Prostate gland (tissue), 2 donors: Measurements from ENCODE around the gene ROBO2. TPM values are rescaled to one million over a fixed set of nuclear protein-coding genes. Genes with fewer than 3 reads are reported as not detected.

Source experiments
- DNase-seq: peaks from one replicate; pipeline ENCODE4 v3.0.0-alpha.2; 2019; ENCODE audit warnings: low spot score
- H3K27ac ChIP-seq, 2 donors: fragments of 200-600 bp; sonication (generic); 2 replicates each; pipeline ENCODE4 v1.5.1; 2017 to 2019
- H3K27me3 ChIP-seq: fragments of 200-600 bp; sonication (generic); replicated peaks from 2 replicates; pipeline ENCODE4 v1.5.1; 2019; ENCODE audit not compliant: insufficient read depth
- H3K36me3 ChIP-seq, 2 donors: fragments of 200-600 bp; sonication (generic); 1 replicate in 1 of 2; 2 replicates in 1 of 2; pipeline versions ENCODE4 v1.5.1 to v1.8.1; 2017 to 2019
- H3K4me1 ChIP-seq: fragments of 200-600 bp; sonication (generic); replicated peaks from 2 replicates; pipeline ENCODE4 v1.5.1; 2019
- H3K4me3 ChIP-seq, 2 donors: fragments of 200-600 bp; sonication (generic); 2 replicates each; pipeline ENCODE4 v1.5.1; 2017 to 2019
- H3K9me3 ChIP-seq: fragments of 200-600 bp; sonication (generic); 2 replicates; pipeline ENCODE4 v1.5.1; 2017
- POLR2A ChIP-seq: fragments of 450-650 bp; IDR thresholded peaks from one replicate; pipeline ENCODE4 v1.6.1; 2016; ENCODE audit warnings: antibody characterized with exemption, mild to moderate bottlenecking
- POLR2AphosphoS5 ChIP-seq: sonication (generic); formaldehyde crosslinking; IDR thresholded peaks from one replicate; pipeline ENCODE4 v1.6.1; 2017; ENCODE audit warnings: antibody characterized with exemption
- WGBS: methylation state at CpG from one replicate; pipeline ENCODE4 v1.1.5; 2018; 5-methylcytosine and 5-hydroxymethylcytosine counted together
- intact Hi-C: fragments of 100-400 bp; cut with DNase I; formaldehyde crosslinking; loops from one replicate; pipeline ENCODE4 v1.14.2; 2022
- total RNA-seq, 2 donors: library from RNA; depleted of rRNA; stranded (reverse); fragments of >200 nt; gene quantifications; one replicate each; pipeline ENCODE4 v1.1.0, GENCODE V29; 2016
- TF ChIP-seq, protein P1 (sequence below), 4 experiments: fragments of 200-600 bp in 2 of 4; fragments of 450-650 bp in 2 of 4; sonication (generic) in 2 of 4; IDR thresholded peaks; 1 replicate in 3 of 4; 2 replicates in 1 of 4; pipeline ENCODE4 v1.5.1; 2016 to 2019; ENCODE audit warnings: antibody characterized with exemption in 4 of 4, mild to moderate bottlenecking in 2 of 4, moderate library complexity in 2 of 4

Gene ROBO2
- total RNA-seq, 2 donors from 2014 or later = 3.6 to 18.2 TPM

DNA sequence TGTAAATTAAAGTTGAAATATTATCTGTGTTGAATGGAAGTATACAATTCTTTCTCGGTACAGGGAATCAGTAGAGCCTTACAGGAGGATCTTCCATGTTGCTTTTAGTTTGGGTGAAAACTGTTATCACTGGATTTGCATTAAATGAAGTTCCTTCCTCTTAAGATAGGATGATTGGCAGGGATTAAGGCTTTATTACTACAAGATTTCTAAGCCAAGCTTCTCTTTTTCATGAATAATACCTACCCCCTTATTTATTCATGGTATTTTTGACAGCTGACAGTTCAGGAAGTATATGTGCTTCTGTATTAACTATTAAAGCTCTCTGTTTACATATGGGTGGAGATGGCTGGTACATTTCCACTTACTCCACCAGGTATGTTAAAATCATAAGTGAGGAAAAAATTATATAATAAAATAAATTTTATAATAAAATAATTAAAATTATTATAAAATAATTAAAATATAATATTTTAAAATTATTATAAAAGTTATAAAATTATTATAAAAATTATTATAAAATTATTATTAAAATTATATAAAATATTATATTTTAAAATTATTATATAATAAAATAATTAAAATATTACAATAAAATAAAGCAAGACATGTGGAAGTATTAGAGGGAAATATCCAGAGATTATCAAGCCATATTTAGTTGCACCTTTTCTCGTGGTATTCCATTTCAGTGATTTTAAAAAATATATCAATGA, 332.9 kb downstream of the ROBO2 start:
- H3K9me3 ChIP-seq = no peaks in the 10 kb centered on the region
- TF ChIP-seq, protein P1, sequence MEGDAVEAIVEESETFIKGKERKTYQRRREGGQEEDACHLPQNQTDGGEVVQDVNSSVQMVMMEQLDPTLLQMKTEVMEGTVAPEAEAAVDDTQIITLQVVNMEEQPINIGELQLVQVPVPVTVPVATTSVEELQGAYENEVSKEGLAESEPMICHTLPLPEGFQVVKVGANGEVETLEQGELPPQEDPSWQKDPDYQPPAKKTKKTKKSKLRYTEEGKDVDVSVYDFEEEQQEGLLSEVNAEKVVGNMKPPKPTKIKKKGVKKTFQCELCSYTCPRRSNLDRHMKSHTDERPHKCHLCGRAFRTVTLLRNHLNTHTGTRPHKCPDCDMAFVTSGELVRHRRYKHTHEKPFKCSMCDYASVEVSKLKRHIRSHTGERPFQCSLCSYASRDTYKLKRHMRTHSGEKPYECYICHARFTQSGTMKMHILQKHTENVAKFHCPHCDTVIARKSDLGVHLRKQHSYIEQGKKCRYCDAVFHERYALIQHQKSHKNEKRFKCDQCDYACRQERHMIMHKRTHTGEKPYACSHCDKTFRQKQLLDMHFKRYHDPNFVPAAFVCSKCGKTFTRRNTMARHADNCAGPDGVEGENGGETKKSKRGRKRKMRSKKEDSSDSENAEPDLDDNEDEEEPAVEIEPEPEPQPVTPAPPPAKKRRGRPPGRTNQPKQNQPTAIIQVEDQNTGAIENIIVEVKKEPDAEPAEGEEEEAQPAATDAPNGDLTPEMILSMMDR (IDR thresholded peaks at IDR 0.05) = no peak
- TF ChIP-seq POLR2AphosphoS5 (no peak), POLR2A (no peak)
- no peak overlapping the region for H3K4me3 ChIP-seq
- H3K4me1 ChIP-seq = no peaks in the 10 kb centered on the region
- H3K36me3 ChIP-seq = no peaks in the 10 kb centered on the region
- H3K27me3 ChIP-seq = no peaks in the 10 kb centered on the region
- intact Hi-C loops = no loop called here
- no peak overlapping the region for H3K27ac ChIP-seq
- no peak for DNase-seq
- WGBS = 95% methylated on average over 2 of the region's 2 CpGs

GRCh38 chr3:77373619-77374018, 333.7 kb downstream of the ROBO2 start:
- Histone ChIP-seq H3K9me3 (no peaks in the 10 kb centered on the region), H3K4me3 (no peak overlapping the region), H3K4me1 (no peaks in the 10 kb centered on the region), H3K27me3 (no peaks in the 10 kb centered on the region), H3K36me3 (no peaks in the 10 kb centered on the region), H3K27ac (no peak overlapping the region)
- 91% methylated on average over 6 of the region's 6 CpGs for WGBS
- no peak for DNase-seq
- TF ChIP-seq, protein P1 (IDR thresholded peaks at IDR 0.05) = no peak
- TF ChIP-seq POLR2AphosphoS5 (no peak), POLR2A (no peak)
- intact Hi-C loops = no loop called here

DNA sequence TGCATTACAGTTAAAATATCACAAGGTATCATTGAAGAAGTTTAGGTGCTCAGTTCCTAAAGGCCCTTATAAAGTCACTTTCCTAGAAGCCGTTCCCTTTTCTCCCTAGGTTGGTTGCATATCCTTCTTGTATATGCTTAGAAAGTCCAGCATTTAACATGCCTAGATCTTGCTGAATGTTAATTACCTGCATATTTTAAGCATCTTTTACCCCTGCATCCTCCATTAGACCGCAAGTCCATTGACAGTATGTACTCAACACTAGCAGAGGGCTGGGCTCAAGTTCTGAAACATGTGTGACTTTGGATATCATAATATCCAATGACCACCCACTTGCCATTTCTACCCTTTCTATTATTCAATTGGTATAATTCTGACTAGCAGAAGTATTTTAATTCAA, 336.6 kb downstream of the ROBO2 start:
- 96% methylated on average over 2 of the region's 2 CpGs for WGBS
- Histone ChIP-seq H3K27me3 (no peaks in the 10 kb centered on the region), H3K27ac (no peak overlapping the region), H3K36me3 (no peaks in the 10 kb centered on the region), H3K4me3 (no peak overlapping the region), H3K9me3 (no peaks in the 10 kb centered on the region), H3K4me1 (no peaks in the 10 kb centered on the region)
- no peak for DNase-seq
- intact Hi-C loops = no loop called here
- TF ChIP-seq POLR2AphosphoS5 (no peak), POLR2A (no peak)
- TF ChIP-seq, protein P1 (IDR thresholded peaks at IDR 0.05) = no peak

- H3K4me1 ChIP-seq = no peaks in the 10 kb centered on the region
- H3K9me3 ChIP-seq = no peaks in the 10 kb centered on the region
- WGBS = 88% methylated on average over 1 of the region's 1 CpG
- intact Hi-C loops = no loop called here
- H3K36me3 ChIP-seq = no peaks in the 10 kb centered on the region
- H3K27ac ChIP-seq = no peak overlapping the region
- H3K27me3 ChIP-seq = no peaks in the 10 kb centered on the region
- no peak for TF ChIP-seq POLR2AphosphoS5
- H3K4me3 ChIP-seq = no peak overlapping the region
- DNase-seq = no peak
Measured at GRCh38 chr3:77377717-77378116, 337.8 kb downstream of the ROBO2 start.

- H3K9me3 ChIP-seq = no peaks in the 10 kb centered on the region
- WGBS = 85% methylated on average over 3 of the region's 3 CpGs
- intact Hi-C loops = no loop called here
- DNase-seq = no peak
- H3K4me3 ChIP-seq = no peak overlapping the region
- H3K4me1 ChIP-seq = no peaks in the 10 kb centered on the region
- H3K36me3 ChIP-seq = no peaks in the 10 kb centered on the region
- H3K27ac ChIP-seq = no peak overlapping the region
- no peak for TF ChIP-seq POLR2A
- H3K27me3 ChIP-seq = no peaks in the 10 kb centered on the region
Measured at GRCh38 chr3:77380136-77380535, 340.2 kb downstream of the ROBO2 start.

- Histone ChIP-seq H3K36me3 (no peaks in the 10 kb centered on the region), H3K4me3 (no peak overlapping the region), H3K4me1 (no peaks in the 10 kb centered on the region), H3K27me3 (no peaks in the 10 kb centered on the region), H3K9me3 (no peaks in the 10 kb centered on the region), H3K27ac (no peak overlapping the region)
- TF ChIP-seq, protein P1 (IDR thresholded peaks at IDR 0.05) = no peak
- TF ChIP-seq POLR2A (no peak), POLR2AphosphoS5 (no peak)
- no peak for DNase-seq
- 28% methylated on average over 1 of the region's 1 CpG for WGBS
- intact Hi-C loops = no loop called here
Measured at GRCh38 chr3:77381431-77381830, 341.5 kb downstream of the ROBO2 start.
